Activated naive CD4-positive, alpha-beta T cell treated with anti-CD3 and anti-CD28 coated beads, Interleukin-2, amount 50 U/mL, for 24 hours (primary cell): Measurements from ENCODE around the gene PDE5A.
A peak's percentile ranks its signal among the peaks of the same experiment; 100 is the strongest.

ENCODE experiments used
- H3K27ac Mint-ChIP-seq: one replicate; pipeline ENCODE4 v1.8.0; 2021; ENCODE audit warnings: mild to moderate bottlenecking, mixed read lengths
- H3K27me3 Mint-ChIP-seq: one replicate; pipeline ENCODE4 v1.8.0; 2021; ENCODE audit warnings: mixed read lengths
- H3K36me3 Mint-ChIP-seq: one replicate; pipeline ENCODE4 v1.8.0; 2021; ENCODE audit warnings: mixed read lengths
- H3K4me1 Mint-ChIP-seq: one replicate; pipeline ENCODE4 v1.8.0; 2021; ENCODE audit warnings: mixed read lengths
- H3K4me3 Mint-ChIP-seq: one replicate; pipeline ENCODE4 v1.8.0; 2021; ENCODE audit warnings: mild to moderate bottlenecking, mixed read lengths
- H3K9me3 Mint-ChIP-seq: one replicate; pipeline ENCODE4 v1.8.0; 2021; ENCODE audit warnings: mixed read lengths

The PDE5A gene

DNA sequence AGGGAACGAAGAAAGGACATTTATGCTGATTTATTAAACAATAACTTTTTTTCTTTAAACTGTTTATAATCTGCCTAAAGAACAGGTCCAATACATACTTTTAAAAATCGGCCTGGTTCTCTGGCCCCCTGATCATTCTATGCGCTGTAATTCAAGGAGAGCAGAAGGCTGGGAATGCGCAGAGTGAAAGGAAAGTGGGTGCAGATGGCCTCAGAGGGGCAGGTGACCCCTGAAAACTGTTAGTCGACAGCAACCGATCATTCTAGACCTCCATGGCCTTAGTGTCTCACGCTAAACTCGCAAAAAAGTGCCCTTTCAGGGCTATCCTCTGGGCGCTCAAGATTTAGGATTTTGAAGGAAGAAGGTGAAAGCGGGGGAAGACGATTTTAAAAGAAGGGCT, 2.2 kb downstream of the PDE5A start:
- no peak overlapping the region for H3K27ac Mint-ChIP-seq

DNA sequence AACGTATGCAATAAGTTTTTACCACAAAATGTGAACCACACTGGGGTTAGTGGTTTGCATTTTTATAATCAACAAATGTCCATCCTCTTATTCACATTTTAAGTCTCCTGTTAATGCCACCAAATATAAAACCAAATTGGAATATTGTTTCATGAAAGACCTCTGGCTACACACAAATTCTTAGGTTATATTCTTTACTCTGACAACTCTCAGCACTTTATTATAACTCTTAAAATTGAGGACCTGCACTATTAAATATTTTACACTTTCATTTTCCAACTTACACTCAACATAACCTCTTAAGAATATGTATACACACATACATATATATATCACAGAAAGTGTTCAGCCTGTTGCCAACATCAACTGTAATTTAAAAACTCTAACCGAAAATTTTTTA, 2.8 kb downstream of the PDE5A start:
- Mint-ChIP-seq H3K9me3 (no peaks in the 10 kb centered on the region), H3K27me3 (peaks cover 3% of the 10 kb centered on the region), H3K4me3 (no peak overlapping the region)

More for the DNA sequence above, 2.2 kb downstream of the PDE5A start:
- peaks cover 1% of the 10 kb centered on the region for H3K27me3 Mint-ChIP-seq
- H3K36me3 Mint-ChIP-seq: no peaks in the 10 kb centered on the region
- H3K4me1 Mint-ChIP-seq: peaks cover 21% of the 10 kb centered on the region
- peak overlapping the region; percentile 87 for H3K4me3 Mint-ChIP-seq
- no peaks in the 10 kb centered on the region for H3K9me3 Mint-ChIP-seq

GRCh38 chr4:119624356-119624755, 4.2 kb downstream of the PDE5A start:
- Mint-ChIP-seq H3K4me3 (no peak overlapping the region), H3K36me3 (no peaks in the 10 kb centered on the region), H3K9me3 (no peaks in the 10 kb centered on the region), H3K4me1 (peaks cover 16% of the 10 kb centered on the region), H3K27ac (no peak overlapping the region), H3K27me3 (peaks cover 6% of the 10 kb centered on the region)

More for the DNA sequence above, 2.8 kb downstream of the PDE5A start:
- Mint-ChIP-seq H3K36me3 (no peaks in the 10 kb centered on the region), H3K27ac (no peak overlapping the region), H3K4me1 (peaks cover 21% of the 10 kb centered on the region)

DNA sequence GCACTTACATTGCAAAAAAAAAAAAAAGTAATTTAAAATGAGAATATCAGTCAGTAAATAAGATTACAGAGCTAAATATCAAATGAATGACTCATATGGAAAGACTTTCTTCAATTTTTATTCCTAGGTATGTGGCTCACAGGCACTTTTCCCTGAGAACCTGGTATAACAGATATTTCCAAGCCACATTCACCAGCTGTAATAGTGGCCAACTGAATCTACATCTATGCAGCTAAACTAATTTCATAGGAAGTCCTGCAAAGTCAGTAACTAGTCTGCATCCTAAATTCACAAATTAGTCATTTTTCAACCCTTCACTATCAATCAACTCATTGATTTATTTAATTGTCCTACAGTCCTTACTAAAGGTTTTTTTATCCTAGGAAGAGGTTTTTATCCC, 5.6 kb downstream of the PDE5A start:
- no peak overlapping the region for H3K27ac Mint-ChIP-seq
- peaks cover 7% of the 10 kb centered on the region for H3K4me1 Mint-ChIP-seq
- no peaks in the 10 kb centered on the region for H3K9me3 Mint-ChIP-seq
- H3K36me3 Mint-ChIP-seq: no peaks in the 10 kb centered on the region
- no peak overlapping the region for H3K4me3 Mint-ChIP-seq
- peaks cover 6% of the 10 kb centered on the region for H3K27me3 Mint-ChIP-seq

- H3K9me3 Mint-ChIP-seq: peaks cover 5% of the 10 kb centered on the region
- H3K27me3 Mint-ChIP-seq: peaks cover 3% of the 10 kb centered on the region
- no peaks in the 10 kb centered on the region for H3K4me1 Mint-ChIP-seq
- no peak overlapping the region for H3K27ac Mint-ChIP-seq
- peaks cover 2% of the 10 kb centered on the region for H3K36me3 Mint-ChIP-seq
- no peak overlapping the region for H3K4me3 Mint-ChIP-seq
These were observed 13.4 kb downstream of the PDE5A start for GRCh38 chr4:119615068-119615719.

DNA sequence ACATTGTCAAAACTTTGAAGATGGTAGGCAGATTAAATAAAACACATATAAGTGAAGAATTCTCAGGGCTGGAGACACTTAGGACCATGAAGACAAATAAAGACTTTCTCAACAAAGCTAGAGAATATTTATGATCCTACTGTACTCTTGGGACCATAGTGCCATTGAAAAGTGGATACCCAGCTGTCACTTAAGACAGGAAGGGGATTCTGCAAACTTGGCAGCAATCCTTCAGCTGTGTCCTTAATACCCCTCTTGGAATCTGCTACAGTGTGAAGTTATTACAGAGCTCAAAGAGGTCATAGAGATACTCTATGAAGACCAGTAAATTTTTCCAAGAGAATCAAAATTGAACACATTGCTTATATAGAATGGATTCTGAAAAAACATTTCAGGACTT, 24.3 kb downstream of the PDE5A start:
- Mint-ChIP-seq H3K4me1 (no peaks in the 10 kb centered on the region), H3K36me3 (no peaks in the 10 kb centered on the region), H3K4me3 (no peak overlapping the region), H3K27me3 (peaks cover 12% of the 10 kb centered on the region), H3K9me3 (peaks cover 5% of the 10 kb centered on the region), H3K27ac (no peak overlapping the region)

GRCh38 chr4:119602366-119602765, 26.2 kb downstream of the PDE5A start:
- Mint-ChIP-seq H3K9me3 (peaks cover 10% of the 10 kb centered on the region), H3K36me3 (peaks cover 6% of the 10 kb centered on the region)

GRCh38 chr4:119598521-119598920, 30.1 kb downstream of the PDE5A start:
- Mint-ChIP-seq H3K27ac (no peak overlapping the region), H3K36me3 (peaks cover 6% of the 10 kb centered on the region), H3K4me3 (no peak overlapping the region), H3K9me3 (peaks cover 10% of the 10 kb centered on the region), H3K27me3 (peaks cover 6% of the 10 kb centered on the region), H3K4me1 (no peaks in the 10 kb centered on the region)

More at GRCh38 chr4:119602366-119602765, 26.2 kb downstream of the PDE5A start:
- Mint-ChIP-seq H3K27me3 (peaks cover 12% of the 10 kb centered on the region), H3K4me3 (no peak overlapping the region), H3K27ac (no peak overlapping the region), H3K4me1 (no peaks in the 10 kb centered on the region)

- peaks cover 6% of the 10 kb centered on the region for H3K36me3 Mint-ChIP-seq
- no peak overlapping the region for H3K4me3 Mint-ChIP-seq
- H3K27ac Mint-ChIP-seq: no peak overlapping the region
- no peaks in the 10 kb centered on the region for H3K4me1 Mint-ChIP-seq
- H3K9me3 Mint-ChIP-seq: peaks cover 10% of the 10 kb centered on the region
- H3K27me3 Mint-ChIP-seq: peaks cover 6% of the 10 kb centered on the region
These were observed 31.2 kb downstream of the PDE5A start for GRCh38 chr4:119597377-119597776.

DNA sequence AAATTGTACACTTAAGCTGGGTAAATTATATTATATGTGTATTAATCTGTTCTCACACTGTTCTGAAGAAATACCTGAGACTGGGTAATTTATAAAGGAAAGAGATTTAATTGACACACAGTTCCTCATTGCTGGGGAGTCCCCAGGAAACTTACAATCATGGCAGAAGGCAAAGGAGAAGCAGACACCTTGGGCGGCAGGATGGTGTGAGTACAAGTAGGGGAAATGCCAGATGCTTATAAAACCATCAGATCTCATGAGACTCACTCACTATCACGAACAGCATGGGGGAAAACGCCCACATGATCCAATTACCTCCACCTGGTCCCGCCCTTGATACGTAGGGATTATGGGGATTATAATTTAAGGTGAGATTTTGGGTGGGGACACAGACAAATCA, 34.9 kb downstream of the PDE5A start:
- Mint-ChIP-seq H3K36me3 (peaks cover 4% of the 10 kb centered on the region), H3K9me3 (peaks cover 5% of the 10 kb centered on the region), H3K4me3 (no peak overlapping the region), H3K4me1 (no peaks in the 10 kb centered on the region), H3K27me3 (peaks cover 8% of the 10 kb centered on the region), H3K27ac (no peak overlapping the region)

GRCh38 chr4:119592830-119593229, 35.8 kb downstream of the PDE5A start:
- Mint-ChIP-seq H3K36me3 (no peaks in the 10 kb centered on the region), H3K4me1 (no peaks in the 10 kb centered on the region), H3K9me3 (no peaks in the 10 kb centered on the region), H3K4me3 (no peak overlapping the region), H3K27me3 (peaks cover 6% of the 10 kb centered on the region), H3K27ac (no peak overlapping the region)

DNA sequence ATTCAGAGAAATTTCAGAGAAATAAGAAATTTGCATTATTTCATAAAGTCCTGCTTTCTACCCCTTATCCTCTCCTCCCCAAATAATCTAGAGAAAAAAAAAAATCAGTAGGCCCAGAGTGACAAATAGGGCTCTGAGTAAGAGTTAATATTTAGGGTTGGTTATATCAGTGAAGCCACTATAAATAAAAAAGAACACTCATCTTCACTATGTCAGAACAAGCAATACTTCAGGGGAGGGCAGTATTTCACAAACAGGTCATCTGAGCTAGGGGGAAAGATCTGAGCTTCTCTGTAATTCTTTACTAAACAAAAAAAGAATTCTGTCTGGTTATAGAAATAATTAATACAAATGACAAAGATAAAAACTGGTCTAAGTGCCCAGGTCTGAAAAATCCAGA, 39.4 kb downstream of the PDE5A start:
- Mint-ChIP-seq H3K27me3 (peaks cover 4% of the 10 kb centered on the region), H3K4me3 (no peak overlapping the region), H3K9me3 (no peaks in the 10 kb centered on the region), H3K36me3 (no peaks in the 10 kb centered on the region), H3K27ac (no peak overlapping the region), H3K4me1 (no peaks in the 10 kb centered on the region)

DNA sequence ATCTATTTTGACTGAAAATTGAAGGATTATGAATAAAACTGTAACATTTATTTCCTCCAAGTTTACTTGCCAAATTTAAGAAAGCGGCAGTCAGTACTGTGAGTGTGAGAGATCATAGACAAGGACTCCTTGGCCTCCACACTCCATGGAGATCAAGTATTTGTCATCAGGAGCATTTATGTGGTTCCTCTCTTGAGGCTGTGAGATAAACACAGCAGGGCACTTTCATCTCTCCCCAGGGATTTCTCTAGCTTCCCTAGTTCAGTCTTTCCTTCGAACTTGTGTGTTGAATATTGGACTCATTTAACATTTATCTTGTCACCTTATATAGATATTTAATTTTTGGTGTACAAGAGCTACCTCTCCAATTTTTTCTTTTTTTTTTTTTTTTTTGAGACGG, 40.8 kb downstream of the PDE5A start:
- peaks cover 4% of the 10 kb centered on the region for H3K27me3 Mint-ChIP-seq
- H3K36me3 Mint-ChIP-seq: no peaks in the 10 kb centered on the region
- H3K9me3 Mint-ChIP-seq: no peaks in the 10 kb centered on the region
- H3K4me3 Mint-ChIP-seq: no peak overlapping the region
- H3K27ac Mint-ChIP-seq: no peak overlapping the region
- H3K4me1 Mint-ChIP-seq: no peaks in the 10 kb centered on the region

DNA sequence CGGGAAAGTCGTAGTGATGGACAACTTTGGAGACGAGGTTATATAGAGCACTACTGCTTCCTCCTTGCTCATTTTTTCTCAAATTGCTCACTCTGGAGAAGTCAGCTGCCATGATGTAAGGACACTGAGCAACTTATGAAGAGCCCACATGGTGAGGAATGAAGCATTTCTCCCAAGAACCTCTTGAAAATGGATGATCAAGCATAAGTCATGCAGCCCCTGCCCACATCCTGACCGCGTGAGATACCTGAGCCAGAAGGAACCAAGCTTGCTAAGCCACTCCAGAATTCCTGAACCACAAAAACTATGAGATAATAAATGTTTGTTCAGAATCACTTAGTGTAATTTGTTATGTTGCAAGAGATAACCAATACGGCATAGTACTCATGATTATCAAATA, 42.8 kb downstream of the PDE5A start:
- Mint-ChIP-seq H3K27ac (no peak overlapping the region), H3K9me3 (no peaks in the 10 kb centered on the region), H3K36me3 (no peaks in the 10 kb centered on the region), H3K27me3 (peaks cover 4% of the 10 kb centered on the region), H3K4me3 (no peak overlapping the region), H3K4me1 (no peaks in the 10 kb centered on the region)

GRCh38 chr4:119581190-119581873, 47.3 kb downstream of the PDE5A start:
- Mint-ChIP-seq H3K4me3 (no peak overlapping the region), H3K27ac (no peak overlapping the region), H3K36me3 (no peaks in the 10 kb centered on the region), H3K4me1 (no peaks in the 10 kb centered on the region), H3K27me3 (peaks cover 2% of the 10 kb centered on the region), H3K9me3 (no peaks in the 10 kb centered on the region)

DNA sequence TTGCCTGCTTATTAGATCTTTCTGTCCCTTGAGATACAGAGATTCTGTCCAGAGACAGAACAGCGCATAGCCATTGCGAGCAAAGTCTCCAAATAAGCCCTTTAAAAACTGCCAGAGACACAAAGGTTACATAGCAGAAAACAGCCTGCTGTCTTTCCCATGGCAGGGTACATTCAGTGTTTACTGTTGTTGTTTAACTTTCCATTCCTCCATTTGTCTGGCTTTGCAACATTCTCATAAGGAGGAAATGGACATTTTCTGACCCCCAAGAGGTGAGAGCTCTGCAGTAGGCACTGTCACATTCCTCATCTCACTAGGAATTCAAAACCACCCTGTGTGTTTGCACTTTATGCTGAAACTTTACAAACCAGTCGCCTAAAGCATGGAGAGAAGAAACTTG, 48.3 kb downstream of the PDE5A start:
- peaks cover 1% of the 10 kb centered on the region for H3K27me3 Mint-ChIP-seq
- no peaks in the 10 kb centered on the region for H3K9me3 Mint-ChIP-seq
- H3K36me3 Mint-ChIP-seq: no peaks in the 10 kb centered on the region
- no peak overlapping the region for H3K4me3 Mint-ChIP-seq
- H3K4me1 Mint-ChIP-seq: no peaks in the 10 kb centered on the region
- no peak overlapping the region for H3K27ac Mint-ChIP-seq
